A549 (cell line): Measurements from ENCODE around the gene SLC2A13.

ENCODE experiments used
- CEBPB ChIP-seq, 2 experiments: fragments of >200 bp in 1 of 2; sonication (Bioruptor Twin) in 1 of 2; formaldehyde crosslinking in 1 of 2; IDR thresholded peaks; 2 replicates each; pipeline ENCODE4 v1.6.1; 2012 to 2016
- CHD4 ChIP-seq: fragments of 200-600 bp; sonication (generic); IDR thresholded peaks from 2 replicates; pipeline ENCODE4 v1.6.1; 2016; ENCODE audit warnings: antibody characterized with exemption, mild to moderate bottlenecking, borderline replicate concordance
- ESRRA ChIP-seq: fragments of 150-350 bp; IDR thresholded peaks from 2 replicates; pipeline ENCODE4 v1.6.1; 2014; ENCODE audit warnings: mild to moderate bottlenecking, low read length, borderline replicate concordance
- NFE2L2 ChIP-seq: fragments of 150-350 bp; conservative IDR thresholded peaks from 2 replicates; pipeline ENCODE4 v1.6.1; 2014; ENCODE audit warnings: low read length
- POLR2A ChIP-seq: IDR thresholded peaks from 2 replicates; pipeline ENCODE4 v1.6.1; 2012; ENCODE audit warnings: mild to moderate bottlenecking, low read length
- RNF2 ChIP-seq: fragments of 200-600 bp; sonication (generic); IDR thresholded peaks from 2 replicates; pipeline ENCODE4 v1.6.1; 2016; ENCODE audit warnings: low read depth, mild to moderate bottlenecking, antibody characterized with exemption, moderate library complexity, borderline replicate concordance
- SMC3 ChIP-seq: fragments of >200 bp; sonication (Bioruptor Twin); formaldehyde crosslinking; IDR thresholded peaks from 3 replicates; pipeline ENCODE4 v1.6.1; 2018; ENCODE audit warnings: inconsistent platforms
- TP53 ChIP-seq: fragments of 250-450 bp; sonication (Bioruptor Pico); IDR thresholded peaks from 2 replicates; pipeline ENCODE4 v1.5.0; 2021; ENCODE audit warnings: mild to moderate bottlenecking, moderate library complexity
- TF ChIP-seq, protein P1 (sequence below): fragments of >200 bp; sonication (Bioruptor Twin); formaldehyde crosslinking; IDR thresholded peaks from 3 replicates; pipeline ENCODE4 v1.5.1; 2016
- TF ChIP-seq, protein P2 (sequence below): IDR thresholded peaks from 2 replicates; pipeline ENCODE4 v1.6.1; 2012

DNA sequence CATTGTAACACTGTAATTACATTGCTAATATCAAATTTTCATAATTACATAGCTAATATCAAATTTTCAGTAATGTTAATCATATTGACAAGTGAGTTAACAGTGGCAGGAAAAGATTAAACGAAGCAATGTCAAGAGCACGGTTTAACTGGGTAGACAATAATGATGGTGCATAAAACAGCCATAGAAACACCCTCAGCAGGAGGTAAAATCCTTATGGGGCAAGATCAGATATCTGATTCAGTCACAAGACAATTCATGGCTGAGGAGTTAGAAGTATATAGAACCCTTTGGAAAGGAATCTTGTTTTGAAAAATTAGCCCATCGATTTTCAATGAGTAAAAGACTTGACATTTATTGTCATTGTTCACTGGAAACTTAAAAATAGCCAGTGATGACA, 190.6 kb downstream of the SLC2A13 start:
- no peak for TF ChIP-seq CHD4
- TF ChIP-seq, protein P1, sequence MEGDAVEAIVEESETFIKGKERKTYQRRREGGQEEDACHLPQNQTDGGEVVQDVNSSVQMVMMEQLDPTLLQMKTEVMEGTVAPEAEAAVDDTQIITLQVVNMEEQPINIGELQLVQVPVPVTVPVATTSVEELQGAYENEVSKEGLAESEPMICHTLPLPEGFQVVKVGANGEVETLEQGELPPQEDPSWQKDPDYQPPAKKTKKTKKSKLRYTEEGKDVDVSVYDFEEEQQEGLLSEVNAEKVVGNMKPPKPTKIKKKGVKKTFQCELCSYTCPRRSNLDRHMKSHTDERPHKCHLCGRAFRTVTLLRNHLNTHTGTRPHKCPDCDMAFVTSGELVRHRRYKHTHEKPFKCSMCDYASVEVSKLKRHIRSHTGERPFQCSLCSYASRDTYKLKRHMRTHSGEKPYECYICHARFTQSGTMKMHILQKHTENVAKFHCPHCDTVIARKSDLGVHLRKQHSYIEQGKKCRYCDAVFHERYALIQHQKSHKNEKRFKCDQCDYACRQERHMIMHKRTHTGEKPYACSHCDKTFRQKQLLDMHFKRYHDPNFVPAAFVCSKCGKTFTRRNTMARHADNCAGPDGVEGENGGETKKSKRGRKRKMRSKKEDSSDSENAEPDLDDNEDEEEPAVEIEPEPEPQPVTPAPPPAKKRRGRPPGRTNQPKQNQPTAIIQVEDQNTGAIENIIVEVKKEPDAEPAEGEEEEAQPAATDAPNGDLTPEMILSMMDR: no peak
- TF ChIP-seq POLR2A: no peak
- no peak for TF ChIP-seq CEBPB (IDR thresholded peaks at IDR 0.05)
- TF ChIP-seq RNF2: no peak
- TF ChIP-seq, protein P2, sequence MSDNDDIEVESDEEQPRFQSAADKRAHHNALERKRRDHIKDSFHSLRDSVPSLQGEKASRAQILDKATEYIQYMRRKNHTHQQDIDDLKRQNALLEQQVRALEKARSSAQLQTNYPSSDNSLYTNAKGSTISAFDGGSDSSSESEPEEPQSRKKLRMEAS: no peak
- no peak for TF ChIP-seq TP53
- no peak for TF ChIP-seq SMC3
- TF ChIP-seq ESRRA: no peak
- no peak for TF ChIP-seq NFE2L2
